Kidney epithelial cell (primary cell): ENCODE data around the gene TMEM158. TPM values are rescaled to one million over a fixed set of nuclear protein-coding genes. Genes with fewer than 3 reads are reported as not detected.

Experiments
- DNase-seq: peaks from one replicate; pipeline ENCODE4 v3.0.0-alpha.2; 2010; ENCODE audit warnings: low read depth
- H3K27me3 ChIP-seq: 2 replicates; pipeline ENCODE4 v1.6.0; 2011; ENCODE audit warnings: low read length; ENCODE audit not compliant: control insufficient read depth, insufficient read depth
- H3K36me3 ChIP-seq: 2 replicates; pipeline ENCODE4 v1.5.1; 2011; ENCODE audit warnings: low read length; ENCODE audit not compliant: control insufficient read depth, insufficient read depth
- H3K4me3 ChIP-seq: 2 replicates; pipeline ENCODE4 v1.5.1; 2011; ENCODE audit warnings: low read depth, mild to moderate bottlenecking, control low read depth, low read length
- CTCF ChIP-seq: IDR thresholded peaks from 2 replicates; pipeline ENCODE4 v1.5.1; 2011; ENCODE audit warnings: mild to moderate bottlenecking, moderate library complexity, low read length, control low read depth, inconsistent platforms; ENCODE audit not compliant: insufficient read depth, poor library complexity, severe bottlenecking
- total RNA-seq: library from RNA; depleted of rRNA; stranded (reverse); fragments of >200 nt; gene quantifications from 2 replicates; pipeline ENCODE4 v1.2.3, GENCODE V29; 2015

TMEM158 gene
- total RNA-seq, 1 donor from 2014 or later: 5.8 TPM

GRCh38 chr3:45205126-45205525 is 21.0 kb downstream of the TMEM158 start:
- Histone ChIP-seq H3K27me3 (no peaks in the 10 kb centered on the region), H3K36me3 (no peaks in the 10 kb centered on the region), H3K4me3 (no peak overlapping the region)
- DNase-seq: no peak
- no peak for TF ChIP-seq CTCF

- H3K4me3 ChIP-seq: no peak overlapping the region
- H3K36me3 ChIP-seq: no peaks in the 10 kb centered on the region
- no peak for TF ChIP-seq CTCF
- peak; percentile 25 for DNase-seq
- no peaks in the 10 kb centered on the region for H3K27me3 ChIP-seq
Measured at GRCh38 chr3:45204136-45204535, 22.0 kb downstream of the TMEM158 start.

- peak; percentile 90 for DNase-seq
- H3K36me3 ChIP-seq: no peaks in the 10 kb centered on the region
- TF ChIP-seq CTCF: no peak
- no peaks in the 10 kb centered on the region for H3K27me3 ChIP-seq
- no peak overlapping the region for H3K4me3 ChIP-seq
Measured at GRCh38 chr3:45199837-45200648, 26.0 kb downstream of the TMEM158 start.

- H3K36me3 ChIP-seq: no peaks in the 10 kb centered on the region
- no peak for DNase-seq
- TF ChIP-seq CTCF: no peak
- no peaks in the 10 kb centered on the region for H3K27me3 ChIP-seq
- no peak overlapping the region for H3K4me3 ChIP-seq
Measured at GRCh38 chr3:45198264-45199260, 27.5 kb downstream of the TMEM158 start.

GRCh38 chr3:45194791-45195190 is 31.3 kb downstream of the TMEM158 start:
- no peak overlapping the region for H3K4me3 ChIP-seq
- no peaks in the 10 kb centered on the region for H3K27me3 ChIP-seq
- no peak for TF ChIP-seq CTCF
- DNase-seq: no peak
- H3K36me3 ChIP-seq: no peaks in the 10 kb centered on the region
